ENCODE measurements around the gene SPOCD1.

DNA sequence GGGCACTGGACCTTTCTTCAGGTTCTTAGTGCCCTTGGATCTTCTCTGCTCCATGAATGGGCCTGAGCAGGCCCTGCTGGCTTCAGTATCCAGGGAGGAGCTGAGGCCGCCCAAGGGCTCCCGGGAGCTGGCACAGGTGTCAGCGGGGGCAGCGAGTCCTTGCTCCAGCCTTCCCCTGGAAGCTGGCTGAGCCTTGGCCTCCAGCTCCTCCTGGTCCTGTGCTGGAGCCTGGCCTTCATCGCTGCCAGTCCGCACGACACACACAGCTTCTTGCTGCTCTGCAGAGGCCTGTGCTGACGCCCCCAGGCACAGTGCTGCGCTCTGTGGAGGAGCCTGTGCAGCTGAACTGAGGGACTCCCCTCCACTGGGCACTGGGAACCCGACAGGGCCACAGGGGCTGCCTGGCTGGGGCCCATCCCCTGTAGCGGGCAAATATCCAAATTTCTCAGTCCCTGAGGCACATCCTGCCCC, 1.7 kb downstream of the SPOCD1 start:
- no peak for TF ChIP-seq CTCF (IDR thresholded peaks at IDR 0.05; ENCODE audit: insufficient read depth, low read length)
- no peak for TF ChIP-seq REST (IDR thresholded peaks at IDR 0.05; ENCODE audit: insufficient replicate concordance, low read depth)
- no peak for TF ChIP-seq POLR2AphosphoS5 (IDR thresholded peaks at IDR 0.05; ENCODE audit: low read depth)
- TF ChIP-seq SPI1 (IDR thresholded peaks at IDR 0.05; ENCODE audit: borderline replicate concordance, low read depth), result no peak

Measured in HL-60 (cell line).